HEK293 (cell line): Measurements from ENCODE around the gene ENO2.

Experiments
- ELK4 ChIP-seq: IDR thresholded peaks from 2 replicates; pipeline ENCODE4 v1.6.1; 2011; ENCODE audit warnings: mild to moderate bottlenecking, low read depth, low read length, borderline replicate concordance
- INSM2 ChIP-seq: fragments of 450-650 bp; formaldehyde crosslinking; IDR thresholded peaks from 2 replicates; pipeline ENCODE4 v1.5.1; 2016; ENCODE audit warnings: missing biosample characterization, missing genetic modification characterization
- KLF8 ChIP-seq: fragments of 450-650 bp; formaldehyde crosslinking; IDR thresholded peaks from 2 replicates; pipeline ENCODE4 v1.5.1; 2016; ENCODE audit warnings: missing biosample characterization, missing genetic modification characterization
- MEIS1 ChIP-seq: sonication (generic); formaldehyde crosslinking; IDR thresholded peaks from 2 replicates; pipeline ENCODE4 v1.8.1; 2022; ENCODE audit warnings: missing genetic modification reagents, mild to moderate bottlenecking, borderline replicate concordance
- YY2 ChIP-seq: fragments of 450-650 bp; formaldehyde crosslinking; IDR thresholded peaks from 2 replicates; pipeline ENCODE4 v1.5.1; 2016; ENCODE audit warnings: missing biosample characterization, missing genetic modification characterization
- ZBTB21 ChIP-seq: fragments of 450-650 bp; formaldehyde crosslinking; IDR thresholded peaks from 2 replicates; pipeline ENCODE4 v1.5.1; 2017; ENCODE audit warnings: missing biosample characterization, missing genetic modification characterization
- ZBTB26 ChIP-seq: fragments of 450-650 bp; formaldehyde crosslinking; optimal IDR thresholded peaks from 2 replicates; pipeline ENCODE3; 2016; ENCODE audit warnings: missing biosample characterization, mild to moderate bottlenecking, missing genetic modification characterization
- ZFHX2 ChIP-seq: fragments of 450-650 bp; formaldehyde crosslinking; conservative IDR thresholded peaks from 2 replicates; pipeline ENCODE4 v1.5.1; 2016; ENCODE audit warnings: missing biosample characterization, missing genetic modification characterization
- ZFP69B ChIP-seq: fragments of 450-650 bp; formaldehyde crosslinking; IDR thresholded peaks from 2 replicates; pipeline ENCODE4 v1.5.1; 2016; ENCODE audit warnings: missing biosample characterization, missing genetic modification characterization
- ZNF121 ChIP-seq: fragments of 450-650 bp; formaldehyde crosslinking; IDR thresholded peaks from 2 replicates; pipeline ENCODE4 v1.5.1; 2016; ENCODE audit warnings: missing biosample characterization, missing genetic modification characterization
- ZNF184 ChIP-seq: fragments of 450-650 bp; IDR thresholded peaks from 2 replicates; pipeline ENCODE4 v1.5.1; 2018; ENCODE audit warnings: missing biosample characterization, mild to moderate bottlenecking, missing genetic modification characterization
- ZNF248 ChIP-seq: fragments of 450-650 bp; formaldehyde crosslinking; IDR thresholded peaks from 2 replicates; pipeline ENCODE4 v1.5.1; 2017; ENCODE audit warnings: missing biosample characterization, missing genetic modification characterization
- ZNF335 ChIP-seq: fragments of 450-650 bp; formaldehyde crosslinking; conservative IDR thresholded peaks from 2 replicates; pipeline ENCODE4 v1.5.1; 2016; ENCODE audit warnings: missing biosample characterization, missing genetic modification characterization
- ZNF398 ChIP-seq: fragments of 450-650 bp; formaldehyde crosslinking; IDR thresholded peaks from 2 replicates; pipeline ENCODE4 v1.5.1; 2017; ENCODE audit warnings: missing biosample characterization, missing genetic modification characterization
- ZNF449 ChIP-seq: fragments of 450-650 bp; formaldehyde crosslinking; IDR thresholded peaks from 2 replicates; pipeline ENCODE4 v1.5.1; 2017; ENCODE audit warnings: missing biosample characterization, mild to moderate bottlenecking, missing genetic modification characterization, moderate library complexity
- ZNF513 ChIP-seq: fragments of 450-650 bp; IDR thresholded peaks from 2 replicates; pipeline ENCODE4 v1.5.1; 2018; ENCODE audit warnings: missing biosample characterization, missing genetic modification characterization
- ZNF555 ChIP-seq: fragments of 450-650 bp; formaldehyde crosslinking; conservative IDR thresholded peaks from 2 replicates; pipeline ENCODE4 v1.5.1; 2017; ENCODE audit warnings: missing biosample characterization, mild to moderate bottlenecking, missing genetic modification characterization, inconsistent platforms
- ZNF621 ChIP-seq: fragments of 450-650 bp; formaldehyde crosslinking; IDR thresholded peaks from 2 replicates; pipeline ENCODE4 v1.5.1; 2017; ENCODE audit warnings: missing biosample characterization, missing genetic modification characterization
- ZNF639 ChIP-seq: fragments of 450-650 bp; formaldehyde crosslinking; IDR thresholded peaks from 2 replicates; pipeline ENCODE4 v1.5.1; 2016; ENCODE audit warnings: missing biosample characterization, missing genetic modification characterization
- ZNF677 ChIP-seq: fragments of 450-650 bp; IDR thresholded peaks from 2 replicates; pipeline ENCODE4 v1.5.0; 2018; ENCODE audit warnings: missing biosample characterization, mild to moderate bottlenecking, missing genetic modification characterization, moderate library complexity
- ZNF692 ChIP-seq: fragments of 450-650 bp; formaldehyde crosslinking; IDR thresholded peaks from 2 replicates; pipeline ENCODE4 v1.5.1; 2016; ENCODE audit warnings: missing biosample characterization, missing genetic modification characterization
- ZSCAN18 ChIP-seq: fragments of 450-650 bp; formaldehyde crosslinking; IDR thresholded peaks from 2 replicates; pipeline ENCODE4 v1.5.1; 2016; ENCODE audit warnings: missing biosample characterization, missing genetic modification characterization
- ZSCAN23 ChIP-seq: fragments of 450-650 bp; formaldehyde crosslinking; IDR thresholded peaks from 2 replicates; pipeline ENCODE4 v1.5.1; 2016; ENCODE audit warnings: missing biosample characterization, missing genetic modification characterization
- ZXDB ChIP-seq: fragments of 450-650 bp; formaldehyde crosslinking; IDR thresholded peaks from 2 replicates; pipeline ENCODE4 v1.5.1; 2016; ENCODE audit warnings: missing biosample characterization, missing genetic modification characterization

ENO2 gene

GRCh38 chr12:6928022-6928702, 13.8 kb downstream of the ENO2 start (continued):
- TF ChIP-seq ZFHX2 (tag by site-specific recombination), result no peak; the same call in 1 of the 2 replicates
- no peak for TF ChIP-seq ELK4
- peak; percentile 82 for TF ChIP-seq ZNF398
- TF ChIP-seq MEIS1 (CRISPR knock-in tag), result no peak
- no peak for TF ChIP-seq INSM2 (tag by site-specific recombination)
- TF ChIP-seq ZNF184, result no peak
- TF ChIP-seq ZNF621 (tag by site-specific recombination), result no peak
- no peak for TF ChIP-seq ZNF121 (tag by site-specific recombination)
- TF ChIP-seq ZNF513 (tag by site-specific recombination), result no peak
- no peak for TF ChIP-seq ZNF555 (tag by site-specific recombination)
- no peak; the same call in 1 of the 2 replicates for TF ChIP-seq KLF8 (tag by site-specific recombination)
- no peak for TF ChIP-seq ZNF335 (tag by site-specific recombination)
- no peak for TF ChIP-seq ZNF248 (tag by site-specific recombination)
- no peak for TF ChIP-seq ZBTB26 (tag by site-specific recombination)
- 0 out of 2 replicates have a peak, but pooled peaks have one; percentile 30 for TF ChIP-seq ZFP69B
- no peak for TF ChIP-seq ZNF677 (tag by site-specific recombination)
- TF ChIP-seq ZSCAN23 (tag by site-specific recombination), result no peak
- no peak for TF ChIP-seq ZNF639
- no peak for TF ChIP-seq ZSCAN18 (tag by site-specific recombination)
- TF ChIP-seq ZBTB21 (tag by site-specific recombination), result no peak
- no peak for TF ChIP-seq ZNF449 (tag by site-specific recombination)
- TF ChIP-seq ZXDB, result no peak
- peak; percentile 74 for TF ChIP-seq ZNF692 (tag by site-specific recombination)
- TF ChIP-seq YY2 (tag by site-specific recombination), result no peak
